ENCODE data around the gene IL21R.

Gene IL21R

DNA sequence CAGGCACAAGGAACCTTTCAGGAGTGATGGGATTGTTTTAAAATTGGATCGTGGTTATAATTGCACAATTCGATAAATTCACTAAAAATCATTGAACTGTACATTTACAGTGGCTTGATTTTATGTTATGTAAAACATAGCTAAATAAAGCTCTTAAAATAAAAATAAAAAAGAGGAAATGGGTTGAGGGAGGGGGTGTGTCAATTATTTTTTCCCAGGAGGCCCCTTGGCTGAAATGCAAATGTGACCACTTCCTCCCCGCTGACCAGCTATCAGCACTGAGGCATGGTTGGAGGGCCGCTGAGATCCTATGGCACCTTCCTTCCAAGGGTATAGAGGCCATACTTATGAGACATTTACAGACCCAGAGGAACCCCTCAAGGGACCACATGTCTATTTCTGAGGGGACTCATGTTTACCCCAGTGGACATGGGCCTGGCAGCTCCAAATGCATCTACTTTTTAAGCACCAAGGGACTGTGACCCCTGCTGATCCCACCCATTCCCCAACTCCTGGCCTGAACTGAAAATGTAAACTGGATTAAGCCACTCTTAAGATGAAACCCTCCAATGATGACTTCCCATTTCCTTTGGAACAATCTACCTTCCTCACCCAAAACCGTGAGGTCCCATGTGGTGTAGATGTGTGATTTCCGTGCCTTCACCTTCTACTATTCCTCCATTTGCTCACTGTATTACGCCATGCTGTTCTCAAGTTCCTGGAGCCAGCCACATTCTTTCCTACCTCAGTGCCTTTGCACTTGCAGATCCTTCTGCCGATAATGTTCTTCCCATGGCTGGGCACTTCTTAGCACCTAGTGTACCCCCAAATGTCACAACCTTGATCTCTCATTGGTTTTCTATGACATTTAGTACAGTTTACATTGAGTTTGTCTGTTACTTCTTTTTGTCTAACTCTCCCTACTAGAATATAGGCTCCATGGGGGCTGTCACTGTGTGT, 2.8 kb upstream of the IL21R start:
- POLR2A ChIA-PET, result no interaction called here
- Histone ChIP-seq H3K9me3 (ENCODE audit: control insufficient read depth, insufficient read depth, low read depth, low read length) (no peaks in the 10 kb centered on the region), H3K36me3 (ENCODE audit: control insufficient read depth in 2 of 2, insufficient read depth in 1 of 2, low read length in 2 of 2) (no peaks in the 10 kb centered on the region), H3K4me1 (ENCODE audit: control insufficient read depth, insufficient read depth, low read length) (no peaks in the 10 kb centered on the region), H3K27ac (ENCODE audit: extremely low read depth, low read depth, low read length) (no peak overlapping the region), H3K4me3 (ENCODE audit: low read depth, low read length) (no peak overlapping the region)
- CTCF ChIA-PET, result interaction anchor here (0.6 to 1.4 kb wide), 3 partner anchors 11 to 423 kb away, joined by 4 to 6 read pairs (median 4); no protein-coding TSS in a partner anchor
- TF ChIP-seq WT1 (tag by site-specific recombination; IDR thresholded peaks at IDR 0.05), result no peak
- no peak for TF ChIP-seq ZNF792 (tag by site-specific recombination; IDR thresholded peaks at IDR 0.05)
- no peak for TF ChIP-seq ZNF555 (tag by site-specific recombination; conservative IDR thresholded peaks at IDR 0.05)
- TF ChIP-seq ZNF548 (tag by site-specific recombination; IDR thresholded peaks at IDR 0.05), result no peak
- TF ChIP-seq, protein P1, sequence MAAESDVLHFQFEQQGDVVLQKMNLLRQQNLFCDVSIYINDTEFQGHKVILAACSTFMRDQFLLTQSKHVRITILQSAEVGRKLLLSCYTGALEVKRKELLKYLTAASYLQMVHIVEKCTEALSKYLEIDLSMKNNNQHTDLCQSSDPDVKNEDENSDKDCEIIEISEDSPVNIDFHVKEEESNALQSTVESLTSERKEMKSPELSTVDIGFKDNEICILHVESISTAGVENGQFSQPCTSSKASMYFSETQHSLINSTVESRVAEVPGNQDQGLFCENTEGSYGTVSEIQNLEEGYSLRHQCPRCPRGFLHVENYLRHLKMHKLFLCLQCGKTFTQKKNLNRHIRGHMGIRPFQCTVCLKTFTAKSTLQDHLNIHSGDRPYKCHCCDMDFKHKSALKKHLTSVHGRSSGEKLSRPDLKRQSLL (tag by site-specific recombination; IDR thresholded peaks at IDR 0.05), result no peak
- TF ChIP-seq ZNF623 (tag by site-specific recombination; IDR thresholded peaks at IDR 0.05), result peak; percentile 81
- TF ChIP-seq ZNF10 (tag by site-specific recombination; IDR thresholded peaks at IDR 0.05), result no peak
- TF ChIP-seq ZNF223 (tag by site-specific recombination; IDR thresholded peaks at IDR 0.05), result no peak

DNA sequence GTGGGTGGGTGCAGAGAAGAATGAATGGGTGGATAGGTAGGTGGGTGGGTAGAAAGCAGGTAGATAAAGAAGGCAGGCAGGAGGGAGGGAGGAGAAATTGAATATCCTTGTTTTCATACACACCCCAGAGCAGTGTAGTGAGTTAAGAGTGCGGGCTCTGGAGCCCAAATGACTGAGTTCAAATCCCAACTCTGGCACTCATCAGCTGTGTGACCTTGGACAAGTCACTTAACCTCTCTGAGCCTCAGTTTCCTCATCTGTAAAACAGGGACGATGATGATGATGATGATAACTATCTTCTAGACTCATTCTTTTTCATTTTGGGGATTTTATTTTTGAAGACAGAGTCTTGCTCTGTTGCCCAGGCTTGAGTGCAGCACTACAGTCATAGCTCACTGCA, 2.0 kb upstream of the IL21R start:
- H3K27ac ChIP-seq (ENCODE audit: extremely low read depth, low read depth, low read length), result no peak overlapping the region
- no peak overlapping the region for H3K4me3 ChIP-seq (ENCODE audit: low read depth, low read length)
- H3K9me3 ChIP-seq (ENCODE audit: control insufficient read depth, insufficient read depth, low read depth, low read length), result no peaks in the 10 kb centered on the region
- POLR2A ChIA-PET, result no interaction called here
- H3K36me3 ChIP-seq (ENCODE audit: control insufficient read depth in 2 of 2, insufficient read depth in 1 of 2, low read length in 2 of 2), result no peaks in the 10 kb centered on the region
- no peak for TF ChIP-seq ZNF350 (tag by site-specific recombination; IDR thresholded peaks at IDR 0.05)
- TF ChIP-seq EGR2 (tag by site-specific recombination; IDR thresholded peaks at IDR 0.05; ENCODE audit: low read depth), result 0 out of 2 replicates have a peak, but pooled peaks have one; percentile 12
- H3K4me1 ChIP-seq (ENCODE audit: control insufficient read depth, insufficient read depth, low read length), result no peaks in the 10 kb centered on the region
- CTCF ChIA-PET, result interaction anchor here (1.1 to 1.7 kb wide), 2 partner anchors 25 to 220 kb away, joined by 4 read pairs; no protein-coding TSS in a partner anchor

DNA sequence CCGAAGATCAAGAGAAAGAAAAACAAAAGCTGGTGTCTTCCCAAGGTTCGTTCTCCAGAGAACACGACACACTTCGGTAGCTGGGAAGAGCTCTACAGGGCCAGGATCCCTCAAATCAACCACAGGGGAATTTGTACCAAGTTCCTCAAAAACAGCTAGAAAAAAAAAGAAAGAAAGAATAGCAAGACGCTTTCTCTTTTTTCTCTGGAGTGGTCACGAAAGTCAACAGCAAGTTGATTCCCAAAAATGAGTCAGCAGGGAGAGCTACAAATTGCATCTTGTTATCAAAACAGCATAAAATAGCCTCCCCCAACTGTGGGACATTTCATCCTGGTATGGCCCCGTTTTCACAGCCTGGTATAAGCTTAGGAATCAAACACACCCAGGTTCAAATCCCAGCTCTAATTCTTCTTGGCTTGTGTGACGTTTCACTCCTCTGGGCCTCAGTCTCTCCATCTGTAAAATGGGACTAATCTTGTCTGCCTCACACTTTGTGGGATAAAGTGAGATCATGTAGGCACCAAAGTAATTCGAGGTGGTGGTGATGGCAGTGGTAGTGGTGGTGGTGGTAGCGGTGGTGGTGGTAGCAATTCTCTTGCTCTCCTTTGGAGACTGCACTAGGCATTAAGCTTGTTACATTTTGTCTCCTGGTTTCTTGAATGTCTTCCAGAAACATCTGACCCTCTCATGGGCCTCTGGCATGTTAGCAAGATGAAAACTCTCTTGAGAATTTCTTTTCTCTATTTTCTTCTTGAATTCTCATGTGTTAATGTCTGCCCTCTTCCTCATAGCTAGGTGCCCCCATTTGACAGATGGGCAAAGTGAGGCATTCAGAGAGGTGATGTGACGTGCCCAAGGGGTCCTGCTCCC, 988 bp upstream of the IL21R start:
- Histone ChIP-seq H3K27ac (ENCODE audit: extremely low read depth, low read depth, low read length) (no peak overlapping the region), H3K36me3 (ENCODE audit: control insufficient read depth in 2 of 2, insufficient read depth in 1 of 2, low read length in 2 of 2) (no peaks in the 10 kb centered on the region), H3K4me3 (ENCODE audit: low read depth, low read length) (no peak overlapping the region), H3K9me3 (ENCODE audit: control insufficient read depth, insufficient read depth, low read depth, low read length) (no peaks in the 10 kb centered on the region), H3K4me1 (ENCODE audit: control insufficient read depth, insufficient read depth, low read length) (no peaks in the 10 kb centered on the region)
- TF ChIP-seq ZNF112 (tag by site-specific recombination; IDR thresholded peaks at IDR 0.05) (no peak), ZNF341 (tag by site-specific recombination; IDR thresholded peaks at IDR 0.05; ENCODE audit: low read depth) (no peak), GFI1B (tag by site-specific recombination; IDR thresholded peaks at IDR 0.05) (no peak), ZNF585B (tag by site-specific recombination; IDR thresholded peaks at IDR 0.05) (no peak), HOXA7 (CRISPR knock-in tag; IDR thresholded peaks at IDR 0.05; ENCODE audit: borderline replicate concordance) (no peak), IKZF3 (tag by site-specific recombination; IDR thresholded peaks at IDR 0.05) (no peak), OVOL3 (tag by site-specific recombination; IDR thresholded peaks at IDR 0.05) (no peak), ZNF529 (tag by site-specific recombination; IDR thresholded peaks at IDR 0.05; ENCODE audit: insufficient replicate concordance) (no peak)
- TF ChIP-seq, protein P2, sequence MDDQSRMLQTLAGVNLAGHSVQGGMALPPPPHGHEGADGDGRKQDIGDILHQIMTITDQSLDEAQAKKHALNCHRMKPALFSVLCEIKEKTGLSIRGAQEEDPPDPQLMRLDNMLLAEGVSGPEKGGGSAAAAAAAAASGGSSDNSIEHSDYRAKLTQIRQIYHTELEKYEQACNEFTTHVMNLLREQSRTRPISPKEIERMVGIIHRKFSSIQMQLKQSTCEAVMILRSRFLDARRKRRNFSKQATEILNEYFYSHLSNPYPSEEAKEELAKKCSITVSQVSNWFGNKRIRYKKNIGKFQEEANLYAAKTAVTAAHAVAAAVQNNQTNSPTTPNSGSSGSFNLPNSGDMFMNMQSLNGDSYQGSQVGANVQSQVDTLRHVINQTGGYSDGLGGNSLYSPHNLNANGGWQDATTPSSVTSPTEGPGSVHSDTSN (CRISPR knock-in tag; IDR thresholded peaks at IDR 0.05), result no peak
- POLR2A ChIA-PET, result no interaction called here
- CTCF ChIA-PET, result interaction anchor here (0.6 to 1.7 kb wide), 5 partner anchors 14 to 221 kb away, joined by 3 to 4 read pairs (median 4); no protein-coding TSS in a partner anchor

Data from HEK293 (cell line).